Measurements from ENCODE around the gene AZU1.

- TF ChIP-seq CTCF (tag by site-specific recombination; IDR thresholded peaks at IDR 0.05) (no peak), ZNF274 (IDR thresholded peaks at IDR 0.05; ENCODE audit: low read length) (no peak), ZNF274 (tag by site-specific recombination; IDR thresholded peaks at IDR 0.05; ENCODE audit: borderline replicate concordance) (no peak), ZNF23 (tag by site-specific recombination; IDR thresholded peaks at IDR 0.05; ENCODE audit: borderline replicate concordance) (no peak), PRDM10 (tag by site-specific recombination; IDR thresholded peaks at IDR 0.05) (no peak), IKZF3 (tag by site-specific recombination; IDR thresholded peaks at IDR 0.05) (no peak), ZNF223 (tag by site-specific recombination; IDR thresholded peaks at IDR 0.05) (no peak), ZNF266 (tag by site-specific recombination; IDR thresholded peaks at IDR 0.05; ENCODE audit: low read depth) (no peak), KLF16 (tag by site-specific recombination; IDR thresholded peaks at IDR 0.05) (no peak), SALL2 (tag by site-specific recombination; IDR thresholded peaks at IDR 0.05; ENCODE audit: borderline replicate concordance) (no peak), ZNF785 (tag by site-specific recombination; IDR thresholded peaks at IDR 0.05) (no peak), ATF2 (tag by site-specific recombination; IDR thresholded peaks at IDR 0.05; ENCODE audit: low read depth) (no peak), ZNF280D (tag by site-specific recombination; IDR thresholded peaks at IDR 0.05) (no peak)
- TF ChIP-seq, protein P1, sequence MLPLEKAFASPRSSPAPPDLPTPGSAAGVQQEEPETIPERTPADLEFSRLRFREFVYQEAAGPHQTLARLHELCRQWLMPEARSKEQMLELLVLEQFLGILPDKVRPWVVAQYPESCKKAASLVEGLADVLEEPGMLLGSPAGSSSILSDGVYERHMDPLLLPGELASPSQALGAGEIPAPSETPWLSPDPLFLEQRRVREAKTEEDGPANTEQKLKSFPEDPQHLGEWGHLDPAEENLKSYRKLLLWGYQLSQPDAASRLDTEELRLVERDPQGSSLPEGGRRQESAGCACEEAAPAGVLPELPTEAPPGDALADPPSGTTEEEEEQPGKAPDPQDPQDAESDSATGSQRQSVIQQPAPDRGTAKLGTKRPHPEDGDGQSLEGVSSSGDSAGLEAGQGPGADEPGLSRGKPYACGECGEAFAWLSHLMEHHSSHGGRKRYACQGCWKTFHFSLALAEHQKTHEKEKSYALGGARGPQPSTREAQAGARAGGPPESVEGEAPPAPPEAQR (tag by site-specific recombination; IDR thresholded peaks at IDR 0.05), result no peak
- TF ChIP-seq, protein P2, sequence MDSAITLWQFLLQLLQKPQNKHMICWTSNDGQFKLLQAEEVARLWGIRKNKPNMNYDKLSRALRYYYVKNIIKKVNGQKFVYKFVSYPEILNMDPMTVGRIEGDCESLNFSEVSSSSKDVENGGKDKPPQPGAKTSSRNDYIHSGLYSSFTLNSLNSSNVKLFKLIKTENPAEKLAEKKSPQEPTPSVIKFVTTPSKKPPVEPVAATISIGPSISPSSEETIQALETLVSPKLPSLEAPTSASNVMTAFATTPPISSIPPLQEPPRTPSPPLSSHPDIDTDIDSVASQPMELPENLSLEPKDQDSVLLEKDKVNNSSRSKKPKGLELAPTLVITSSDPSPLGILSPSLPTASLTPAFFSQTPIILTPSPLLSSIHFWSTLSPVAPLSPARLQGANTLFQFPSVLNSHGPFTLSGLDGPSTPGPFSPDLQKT (IDR thresholded peaks at IDR 0.05; ENCODE audit: borderline replicate concordance, low read depth, low read length), result no peak
Observed at GRCh38 chr19:803099-803561, 24.5 kb upstream of the AZU1 start.

All from HEK293 (cell line).